ENCODE data around the gene SLC39A11.

Gene SLC39A11

DNA sequence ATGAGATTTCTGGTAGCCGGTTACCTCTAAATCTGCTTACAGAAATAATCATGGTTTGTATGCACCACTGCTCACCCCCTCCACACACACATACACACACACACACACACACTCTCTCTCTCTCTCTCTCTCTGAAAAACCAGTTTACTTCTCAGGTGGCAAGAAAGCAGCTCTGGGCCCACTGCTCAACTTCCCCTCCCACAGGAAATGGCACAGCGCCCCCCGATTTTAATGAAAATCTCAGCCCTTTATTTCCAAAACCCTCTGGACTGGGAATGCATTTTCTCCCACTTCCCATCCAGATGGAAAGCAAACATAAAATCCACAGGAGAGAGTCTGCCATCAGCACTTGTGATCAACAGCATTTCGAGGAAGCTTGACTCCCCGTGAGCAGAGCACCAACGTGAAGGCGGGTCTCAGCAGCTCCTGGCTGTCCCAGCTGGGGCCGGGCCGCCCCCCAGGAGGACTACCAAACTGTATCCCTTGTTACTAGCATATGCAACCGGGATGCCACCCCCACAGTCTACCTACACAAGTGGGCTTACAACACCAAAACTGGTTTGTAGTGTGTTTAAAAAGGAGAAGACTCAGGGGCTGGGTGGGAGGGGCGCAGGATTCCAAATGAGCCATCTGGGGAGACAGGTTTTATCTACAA lies 121.1 kb downstream of the SLC39A11 start:
- H3K4me3 ChIP-seq (ENCODE audit: low read length) = no peak overlapping the region
- DNase-seq (ENCODE audit: low read depth, low spot score) = no peak

DNA sequence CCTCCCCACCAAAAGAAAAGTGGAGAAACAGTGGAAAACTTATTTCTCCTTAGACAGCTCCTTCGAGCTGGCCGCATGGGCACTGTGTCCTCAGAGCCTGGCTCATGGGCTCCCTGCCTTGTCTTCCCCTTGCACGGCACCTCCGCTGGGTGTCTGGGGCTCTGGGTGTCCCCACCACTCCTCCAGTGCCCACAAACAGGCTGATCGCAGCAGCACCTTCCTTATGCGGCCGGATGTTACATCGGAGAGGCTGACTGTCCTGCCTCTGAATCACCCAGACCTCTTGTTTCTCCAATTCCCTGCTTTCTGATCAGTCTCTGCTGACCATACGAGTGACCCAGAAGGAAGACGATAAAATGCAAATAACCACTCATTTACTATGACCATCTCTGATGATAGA lies 121.7 kb downstream of the SLC39A11 start:
- H3K4me3 ChIP-seq (ENCODE audit: low read length) = no peak overlapping the region
- no peak for DNase-seq (ENCODE audit: low read depth, low spot score)

DNA sequence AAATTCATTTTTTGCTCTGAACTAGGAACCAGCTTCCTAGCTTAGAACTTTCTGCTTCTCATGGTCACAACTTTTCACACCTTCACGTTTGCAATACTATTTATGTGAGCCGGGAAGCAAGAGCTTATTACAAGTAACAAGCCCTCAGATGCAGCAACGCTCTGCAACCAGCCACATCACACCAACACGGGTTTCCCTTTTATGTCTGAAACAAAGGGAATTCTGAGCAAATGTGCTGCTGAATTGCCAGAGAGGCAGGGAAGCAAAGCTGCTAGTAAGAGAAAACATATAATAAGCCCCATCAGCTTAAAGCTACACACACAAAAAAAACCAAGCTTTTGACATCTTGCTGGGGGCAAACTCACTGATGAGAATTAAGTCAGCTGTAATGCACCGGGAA lies 122.2 kb downstream of the SLC39A11 start:
- H3K4me3 ChIP-seq (ENCODE audit: low read length) = no peak overlapping the region
- no peak for DNase-seq (ENCODE audit: low read depth, low spot score)

DNA sequence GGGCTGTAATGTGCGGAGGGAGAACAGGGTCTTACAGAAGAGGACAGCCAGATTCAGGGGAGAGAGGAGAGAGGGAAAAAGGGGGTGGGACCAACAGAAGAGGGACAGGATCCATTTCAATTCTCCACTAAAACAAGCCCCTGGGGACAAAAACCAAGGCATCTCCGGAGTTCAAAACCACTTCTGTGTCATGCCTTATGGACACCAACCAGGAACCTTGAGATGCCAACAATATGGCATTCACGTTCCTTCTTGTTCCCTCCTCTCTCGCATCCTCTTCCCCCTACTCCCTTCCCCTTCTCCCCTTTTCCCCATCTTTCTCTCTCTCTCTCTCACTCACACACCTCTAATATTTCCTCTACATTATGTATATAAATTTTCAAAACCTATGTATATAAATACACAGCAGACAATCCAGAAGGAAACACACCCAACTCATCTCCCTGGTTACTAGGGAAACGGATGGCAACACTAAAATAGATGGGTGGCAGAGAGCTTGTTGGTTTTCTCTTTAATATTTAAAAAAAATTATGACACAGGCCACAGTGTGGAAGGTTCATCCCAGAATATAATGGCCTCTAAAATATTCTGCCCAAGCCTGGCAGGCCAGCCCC lies 123.1 kb downstream of the SLC39A11 start:
- no peak for DNase-seq (ENCODE audit: low read depth, low spot score)
- H3K4me3 ChIP-seq (ENCODE audit: low read length) = no peak overlapping the region

DNA sequence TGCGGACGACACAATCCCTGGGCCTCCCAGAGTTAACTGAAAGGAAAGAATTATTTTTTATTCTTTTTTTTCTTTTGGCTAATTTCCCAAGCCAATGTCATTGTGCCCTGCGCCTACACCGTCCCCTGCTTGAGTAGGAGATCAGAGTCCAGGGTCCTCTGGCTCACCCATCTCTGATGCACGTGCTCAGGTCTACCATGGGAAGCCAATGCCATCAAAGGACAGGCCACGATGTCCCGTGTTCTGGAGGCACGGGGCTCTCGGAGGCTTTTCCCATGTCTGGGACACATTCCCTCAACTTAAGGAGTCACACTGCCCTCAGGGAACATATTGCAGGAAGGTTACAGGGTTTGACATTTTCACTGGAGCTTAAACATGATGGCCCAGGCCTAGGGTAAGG lies 123.7 kb downstream of the SLC39A11 start:
- H3K4me3 ChIP-seq (ENCODE audit: low read length) = no peak overlapping the region
- no peak for DNase-seq (ENCODE audit: low read depth, low spot score)

DNA sequence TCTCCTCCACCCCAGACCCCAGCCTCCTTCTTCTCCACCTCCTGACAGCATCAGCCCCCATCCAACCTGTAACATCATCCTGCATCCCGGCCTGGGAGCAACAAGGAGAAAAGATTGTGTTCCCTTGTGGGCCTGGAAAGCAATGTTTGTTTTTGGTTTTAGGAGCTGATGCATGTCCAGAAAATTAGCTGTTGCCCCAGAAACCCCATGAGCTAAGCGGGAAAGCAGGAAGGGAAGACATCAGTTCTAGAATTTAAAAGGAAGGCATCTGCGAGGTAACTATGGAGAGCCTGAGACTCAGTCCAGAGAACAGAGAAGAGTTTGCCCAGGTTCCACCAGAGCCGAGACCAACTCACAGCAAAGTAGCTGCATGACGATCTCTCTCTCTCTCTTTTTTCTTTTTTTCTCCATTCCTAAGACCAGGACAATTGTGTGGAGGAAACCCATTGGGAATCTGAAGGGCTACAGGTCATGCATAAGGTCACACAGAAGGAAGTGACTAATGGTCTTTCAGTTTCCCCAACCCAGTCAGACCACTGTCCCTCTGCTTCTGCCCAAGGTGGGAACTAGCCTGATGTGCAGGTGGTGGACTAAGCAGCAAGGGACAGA lies 124.4 kb downstream of the SLC39A11 start:
- no peak overlapping the region for H3K4me3 ChIP-seq (ENCODE audit: low read length)
- no peak for DNase-seq (ENCODE audit: low read depth, low spot score)

DNA sequence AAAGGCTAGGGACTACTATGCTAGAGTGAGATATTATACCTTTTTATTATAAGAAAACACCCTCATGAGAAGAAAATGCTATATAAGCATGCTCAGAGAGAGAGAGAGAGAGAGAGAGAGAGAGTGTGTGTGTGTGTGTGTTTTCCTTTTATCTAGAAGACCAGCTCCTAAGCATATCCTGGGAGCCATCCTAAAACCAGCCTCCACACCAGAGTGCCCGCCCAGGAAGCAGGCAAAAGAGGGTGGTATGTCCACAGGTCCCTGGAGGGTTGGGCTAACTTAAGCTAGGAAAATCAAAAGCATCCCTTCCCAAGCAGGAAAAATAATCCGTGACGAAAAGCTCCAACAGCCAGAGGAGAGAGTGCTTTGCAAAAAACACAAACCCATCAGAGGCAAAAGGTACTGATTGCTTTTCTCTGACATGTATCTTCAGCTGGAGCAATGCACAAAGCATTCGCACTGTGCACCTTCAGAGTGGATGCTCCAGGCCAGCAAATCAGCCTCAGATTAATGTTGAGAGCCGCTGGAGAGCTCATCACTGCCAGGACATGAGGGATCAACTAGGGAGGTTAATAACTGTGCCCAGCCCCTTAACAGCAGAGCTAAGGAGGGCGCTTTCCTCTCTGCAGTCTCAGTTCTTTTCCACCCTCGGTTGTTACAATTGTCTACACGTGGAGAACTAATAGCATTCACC lies 125.1 kb downstream of the SLC39A11 start:
- no peak overlapping the region for H3K4me3 ChIP-seq (ENCODE audit: low read length)
- no peak for DNase-seq (ENCODE audit: low read depth, low spot score)

DNA sequence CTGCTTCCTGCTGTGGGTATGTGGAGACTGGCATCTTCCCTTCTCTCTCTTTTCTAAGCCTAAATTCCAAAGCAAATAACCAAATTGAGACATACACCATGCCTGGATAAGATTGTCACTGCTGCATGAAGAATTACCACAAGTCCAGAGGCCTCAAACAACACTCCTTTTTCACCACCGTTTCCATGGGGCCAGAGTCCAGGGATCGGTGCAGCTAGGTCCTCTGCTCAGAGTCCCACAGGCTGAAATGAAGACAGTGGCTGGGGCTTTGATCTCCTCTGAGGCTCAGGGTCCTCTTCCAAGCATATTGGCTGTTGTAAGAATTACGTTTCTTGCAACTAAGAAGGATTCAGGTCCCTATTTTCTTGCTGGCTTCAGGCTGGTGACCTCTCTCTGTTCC lies 130.4 kb downstream of the SLC39A11 start:
- H3K4me3 ChIP-seq (ENCODE audit: low read length) = no peak overlapping the region
- no peak for DNase-seq (ENCODE audit: low read depth, low spot score)

DNA sequence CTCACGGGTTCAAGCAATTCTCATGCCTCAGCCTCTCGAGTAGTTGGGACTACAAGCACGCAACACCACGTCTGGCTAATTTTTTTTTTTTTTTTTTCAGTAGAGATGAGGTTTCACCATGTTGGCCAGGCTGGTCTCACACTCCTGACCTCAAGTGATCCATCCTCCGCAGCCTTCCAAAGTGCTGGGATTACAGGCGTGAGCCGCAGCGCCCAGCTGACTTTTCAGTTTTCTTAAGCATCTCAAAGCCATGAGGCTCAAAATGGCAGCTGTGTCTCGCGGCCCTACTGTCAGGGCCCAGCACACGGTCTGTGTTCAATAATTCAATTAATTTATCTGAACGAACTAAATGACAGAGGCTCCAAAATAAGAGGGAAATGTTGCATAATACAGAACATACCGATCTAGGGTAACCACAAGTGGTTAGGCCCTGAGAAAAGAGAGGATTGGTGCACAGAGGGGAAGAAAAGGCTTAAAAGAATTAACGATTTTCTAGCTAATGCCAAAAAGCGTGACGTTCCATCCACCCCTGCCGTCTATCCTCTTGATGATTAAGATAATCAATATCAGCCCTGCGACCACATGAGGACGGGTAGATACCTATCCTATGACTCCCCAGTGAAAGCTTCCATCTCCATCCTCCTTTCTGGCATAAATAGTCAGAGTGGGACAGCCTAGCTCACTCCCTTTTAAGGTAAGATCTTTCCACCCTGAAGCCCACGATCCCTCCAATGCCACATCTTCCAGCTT lies 136.9 kb downstream of the SLC39A11 start:
- no peak overlapping the region for H3K4me3 ChIP-seq (ENCODE audit: low read length)
- no peak for DNase-seq (ENCODE audit: low read depth, low spot score)

DNA sequence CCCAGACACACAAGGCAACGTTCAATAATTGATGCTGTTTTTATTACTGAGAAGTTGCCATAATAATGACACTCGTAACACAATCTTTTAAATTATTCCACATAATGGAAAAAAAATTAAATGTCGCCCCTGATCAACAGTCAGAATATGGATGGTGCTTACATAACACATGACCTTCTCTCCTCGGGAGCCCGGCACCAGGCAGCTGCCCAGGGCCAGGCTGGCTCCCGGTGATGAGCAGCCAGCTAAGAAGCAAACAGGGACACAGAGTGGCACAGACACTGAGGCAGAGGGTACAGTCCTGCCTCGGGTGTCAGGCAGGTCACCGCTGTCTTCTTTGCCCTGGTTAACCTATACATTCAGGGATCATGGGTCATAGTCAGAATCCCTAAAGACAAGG lies 137.9 kb downstream of the SLC39A11 start:
- DNase-seq (ENCODE audit: low read depth, low spot score) = no peak
- H3K4me3 ChIP-seq (ENCODE audit: low read length) = no peak overlapping the region

DNA sequence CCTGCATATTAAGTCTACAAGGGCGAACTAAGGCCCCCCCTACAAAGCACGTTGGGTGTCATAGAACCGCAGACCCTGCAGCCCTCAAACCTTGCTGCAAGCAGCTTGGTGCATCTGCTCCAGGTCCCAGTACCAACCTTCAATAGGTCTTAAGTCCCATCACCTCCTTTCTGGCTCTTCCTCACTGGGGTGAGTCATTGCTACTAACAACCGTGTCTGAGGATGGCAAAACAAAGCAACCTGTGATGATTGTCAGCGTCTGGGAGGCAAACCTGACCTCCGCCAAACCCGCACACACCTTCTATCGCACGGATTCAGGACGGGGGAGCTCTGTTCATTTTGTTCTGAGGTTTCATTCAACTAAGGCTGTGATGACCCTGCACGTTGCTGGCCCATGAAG lies 138.9 kb downstream of the SLC39A11 start:
- DNase-seq (ENCODE audit: low read depth, low spot score) = no peak
- no peak overlapping the region for H3K4me3 ChIP-seq (ENCODE audit: low read length)

DNA sequence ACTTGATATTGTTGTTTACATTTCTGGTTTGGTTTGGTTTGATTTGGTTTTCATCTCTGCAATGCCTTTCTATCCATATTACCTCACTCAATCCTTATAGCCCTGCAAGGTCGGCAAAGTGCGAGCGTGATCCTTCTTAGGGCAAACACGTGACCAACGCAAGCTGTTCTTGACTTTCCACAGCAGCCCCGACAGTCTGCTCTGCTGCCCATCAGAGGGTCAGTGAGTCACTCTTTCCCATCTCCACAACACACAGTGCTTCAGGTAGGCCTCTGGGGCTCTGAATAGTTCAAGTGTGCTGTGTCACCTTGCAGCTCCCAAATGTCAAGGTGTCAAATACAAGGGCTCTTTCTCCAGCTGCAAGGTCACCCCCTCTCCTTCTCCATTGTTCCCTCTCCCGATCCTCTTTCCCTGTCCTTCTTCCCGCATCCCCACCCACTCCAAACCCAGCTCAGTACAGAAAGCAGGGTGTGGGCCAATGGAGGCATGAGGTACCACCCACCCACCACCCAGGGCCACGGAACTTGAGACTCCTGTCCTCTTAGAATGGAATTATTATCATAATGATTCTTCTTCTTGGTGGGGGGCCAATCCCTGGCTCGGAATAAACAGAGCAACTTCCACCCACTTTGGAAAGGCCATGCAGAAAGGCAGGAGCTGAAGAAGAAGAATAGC lies 139.7 kb downstream of the SLC39A11 start:
- DNase-seq (ENCODE audit: low read depth, low spot score) = no peak
- no peak overlapping the region for H3K4me3 ChIP-seq (ENCODE audit: low read length)

DNA sequence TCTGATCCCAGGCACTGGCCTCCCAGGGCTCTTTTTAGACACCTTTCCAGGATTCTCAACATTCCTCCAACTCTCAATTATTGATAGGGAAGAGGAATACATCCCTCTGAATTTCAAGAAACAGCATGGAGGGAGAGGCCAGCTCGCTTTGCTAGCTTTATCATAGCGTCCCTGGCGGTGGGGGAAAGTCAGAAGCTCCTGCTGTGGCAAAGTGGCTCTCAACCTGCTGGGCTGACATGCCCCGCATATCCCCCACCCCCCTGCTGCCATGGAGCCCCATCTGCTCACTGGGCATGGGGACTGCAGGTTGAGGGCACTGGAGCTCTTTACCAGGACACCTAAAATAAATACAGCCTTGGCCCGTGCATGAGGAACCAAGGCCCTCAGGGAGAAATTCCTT lies 140.3 kb downstream of the SLC39A11 start:
- no peak overlapping the region for H3K4me3 ChIP-seq (ENCODE audit: low read length)
- DNase-seq (ENCODE audit: low read depth, low spot score) = no peak

DNA sequence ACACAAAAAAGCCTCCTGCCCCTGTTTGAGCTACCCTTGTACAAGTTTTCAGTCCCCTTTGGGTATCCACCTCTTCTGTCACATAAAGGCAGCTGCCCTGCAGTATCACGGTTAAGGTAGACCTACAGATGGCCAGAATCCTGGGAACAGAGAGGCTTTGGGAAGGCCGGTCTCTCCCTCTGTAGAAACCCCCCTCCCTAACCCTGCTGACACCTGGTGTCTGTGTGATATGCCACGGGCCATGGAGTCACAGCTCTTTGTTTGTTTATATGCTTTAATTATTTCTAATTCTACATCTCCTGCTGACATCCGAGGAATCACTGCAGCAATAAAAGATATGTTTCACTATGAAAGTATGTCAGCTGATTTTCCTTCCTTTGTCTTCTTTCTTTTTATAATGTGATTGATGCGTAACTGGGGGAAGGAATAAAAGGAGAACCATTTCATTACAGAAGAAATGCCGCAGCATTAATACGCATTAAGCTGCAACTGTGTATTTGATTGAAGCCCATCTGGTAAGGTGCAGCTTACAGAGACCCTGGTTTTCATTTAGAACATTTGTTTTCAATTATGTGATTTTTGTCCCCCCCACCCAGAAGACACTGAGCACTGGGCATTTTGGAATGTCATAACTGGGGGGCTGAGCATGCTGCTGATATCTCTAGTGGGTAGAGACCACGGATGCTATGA lies 142.1 kb downstream of the SLC39A11 start:
- DNase-seq (ENCODE audit: low read depth, low spot score) = no peak
- no peak overlapping the region for H3K4me3 ChIP-seq (ENCODE audit: low read length)

DNA sequence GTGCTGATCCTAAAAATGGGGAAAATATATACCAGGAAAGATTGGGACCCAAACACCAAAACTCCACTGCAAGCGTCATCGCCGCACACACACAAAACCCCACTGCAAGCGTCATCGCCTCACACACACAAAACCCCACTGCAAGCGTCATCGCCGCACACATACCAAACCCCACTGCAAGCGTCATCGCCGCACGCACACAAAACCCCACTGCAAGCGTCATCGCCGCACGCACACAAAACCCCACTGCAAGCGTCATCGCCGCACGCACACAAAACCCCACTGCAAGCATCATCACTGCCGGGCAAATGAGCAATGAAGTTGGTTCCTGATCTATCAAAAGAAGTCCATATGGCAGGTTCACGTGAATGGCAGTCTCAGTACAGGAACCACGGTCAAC lies 144.4 kb downstream of the SLC39A11 start:
- no peak for DNase-seq (ENCODE audit: low read depth, low spot score)
- H3K4me3 ChIP-seq (ENCODE audit: low read length) = no peak overlapping the region

DNA sequence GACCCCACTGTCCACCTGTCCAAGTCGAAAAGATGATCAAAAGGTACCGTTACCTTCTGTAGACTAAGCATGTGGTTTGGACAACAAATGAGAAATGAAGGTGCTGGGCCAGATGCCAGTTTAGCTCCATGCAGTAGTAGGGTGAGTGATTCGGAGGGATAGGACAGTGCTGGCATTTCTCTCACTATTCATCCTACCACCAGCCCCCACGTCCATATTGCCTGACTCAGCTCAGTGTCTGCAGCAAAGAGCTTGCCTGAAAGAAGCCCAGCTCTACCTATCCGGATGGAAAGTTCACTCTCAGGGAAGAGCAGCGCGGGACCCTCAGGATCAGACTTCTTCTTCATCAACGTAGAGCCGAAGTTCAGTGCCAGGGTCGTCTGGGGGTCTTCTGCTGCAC lies 145.0 kb downstream of the SLC39A11 start:
- DNase-seq (ENCODE audit: low read depth, low spot score) = no peak
- no peak overlapping the region for H3K4me3 ChIP-seq (ENCODE audit: low read length)

DNA sequence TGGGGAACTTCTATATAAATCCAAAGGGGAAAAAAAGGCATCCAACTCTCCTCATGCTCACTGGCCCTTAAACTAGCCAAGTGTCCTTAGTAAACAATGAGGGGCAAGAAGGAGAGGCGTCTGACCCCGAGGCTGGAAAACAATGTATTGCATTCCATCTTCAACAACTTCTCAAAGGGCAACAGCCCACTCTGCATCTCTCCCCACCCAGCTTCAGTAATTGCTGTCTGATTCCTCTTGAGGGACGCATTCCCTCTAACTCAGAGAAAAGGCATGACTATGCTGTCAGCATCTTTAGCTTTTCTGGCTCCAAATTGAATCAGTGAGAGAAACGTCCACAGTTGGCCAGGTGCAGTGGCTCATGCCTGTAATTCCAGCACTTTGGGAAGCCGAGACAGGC lies 145.8 kb downstream of the SLC39A11 start:
- H3K4me3 ChIP-seq (ENCODE audit: low read length) = no peak overlapping the region
- no peak for DNase-seq (ENCODE audit: low read depth, low spot score)

DNA sequence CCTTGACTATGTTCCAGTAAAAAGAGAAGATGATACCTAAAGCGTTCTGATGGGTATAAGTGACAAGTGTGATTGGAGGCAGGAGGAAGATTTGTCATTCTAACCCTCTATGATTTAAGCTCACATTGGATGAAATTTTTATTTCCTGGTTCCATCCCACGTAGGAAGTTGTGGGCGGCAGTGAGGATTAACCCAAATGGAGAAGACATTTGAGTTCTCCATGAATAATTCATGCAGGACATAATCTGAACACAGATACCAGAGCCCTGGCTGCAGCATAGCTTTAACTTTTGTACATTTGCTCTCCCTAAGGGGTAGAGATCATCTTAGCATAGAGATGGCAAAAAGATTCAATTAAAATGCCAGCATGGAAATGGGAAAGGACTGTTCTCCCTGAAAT lies 146.3 kb downstream of the SLC39A11 start:
- H3K4me3 ChIP-seq (ENCODE audit: low read length) = no peak overlapping the region

DNA sequence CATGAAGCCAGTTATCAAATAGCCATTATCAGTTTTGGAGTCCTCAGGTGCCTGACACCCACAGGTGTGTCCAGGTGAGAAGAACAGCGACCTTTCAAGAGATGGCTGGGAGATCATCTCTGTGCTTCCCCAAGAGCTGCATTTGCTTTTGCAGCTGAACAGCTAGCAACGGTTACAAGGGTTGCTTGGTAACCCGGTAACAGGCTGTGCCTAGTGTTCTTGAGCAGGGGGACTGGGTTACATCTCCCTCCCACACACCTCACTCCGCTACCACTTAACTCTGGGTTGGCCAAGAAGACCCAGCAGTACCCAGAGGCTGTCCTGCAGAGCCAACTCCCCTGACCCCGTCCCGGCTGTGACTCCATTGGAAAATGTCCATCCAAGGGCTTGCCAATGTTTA lies 147.0 kb downstream of the SLC39A11 start:
- no peak overlapping the region for H3K4me3 ChIP-seq (ENCODE audit: low read length)
- no peak for DNase-seq (ENCODE audit: low read depth, low spot score)

More for the DNA sequence above, 146.3 kb downstream of the SLC39A11 start:
- DNase-seq (ENCODE audit: low read depth, low spot score) = no peak

Data from Jurkat, Clone E6-1 (cell line).